SJCRH30 (cell line): ENCODE data around the gene MAP3K1. TPM values are rescaled to one million over a fixed set of nuclear protein-coding genes. Genes with fewer than 3 reads are reported as not detected.

Experiments
- DNase-seq, 2 experiments: peaks; one replicate each; pipeline ENCODE4 v3.0.0-alpha.2; 2015 to 2020
- H3K27ac ChIP-seq: fragments of 250-450 bp; sonication (Bioruptor Pico); 2 replicates; pipeline ENCODE4 v1.5.1; 2020; ENCODE audit warnings: mild to moderate bottlenecking, moderate library complexity
- H3K27me3 ChIP-seq: fragments of 250-450 bp; sonication (Bioruptor Pico); 2 replicates; pipeline ENCODE4 v1.5.1; 2020; ENCODE audit warnings: mild to moderate bottlenecking, moderate library complexity
- H3K36me3 ChIP-seq: fragments of 250-450 bp; sonication (Bioruptor Pico); 2 replicates; pipeline ENCODE4 v1.5.1; 2020; ENCODE audit warnings: mild to moderate bottlenecking, moderate library complexity
- H3K4me1 ChIP-seq: fragments of 250-450 bp; sonication (Bioruptor Pico); 2 replicates; pipeline ENCODE4 v1.5.1; 2020; ENCODE audit warnings: mild to moderate bottlenecking, moderate library complexity
- H3K4me3 ChIP-seq: fragments of 250-450 bp; sonication (Bioruptor Pico); 2 replicates; pipeline ENCODE4 v1.5.1; 2020; ENCODE audit warnings: mild to moderate bottlenecking, moderate library complexity
- H3K9me3 ChIP-seq: fragments of 250-450 bp; sonication (Bioruptor Pico); replicated peaks from 2 replicates; pipeline ENCODE4 v1.5.1; 2020; ENCODE audit warnings: mild to moderate bottlenecking, moderate library complexity
- total RNA-seq: library from RNA; depleted of rRNA; stranded (reverse); fragments of >200 nt; shearing (Covaris generic); gene quantifications from 2 replicates; pipeline ENCODE4 v1.2.3, GENCODE V29; 2014

Gene MAP3K1
- total RNA-seq, 1 experiment from 2014 or later: 11.3 TPM

DNA sequence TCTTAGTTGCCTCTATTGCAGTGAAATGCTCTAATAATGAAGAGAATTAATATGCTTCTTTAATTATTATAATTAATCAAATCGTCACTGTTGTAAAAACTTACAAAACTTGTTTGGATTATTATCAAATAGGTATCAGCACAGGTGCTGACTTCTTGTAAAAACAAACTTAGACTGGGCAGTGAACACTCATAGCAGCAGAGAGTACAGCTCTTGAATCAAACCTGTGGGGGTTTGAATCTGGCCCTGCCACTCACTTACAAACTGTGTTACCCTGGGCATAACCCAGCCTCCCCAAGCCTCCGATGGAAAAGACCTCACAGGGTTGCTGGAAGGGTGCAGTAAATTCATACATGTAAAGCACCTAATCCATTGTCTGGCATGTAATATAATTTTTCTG lies 35.1 kb downstream of the MAP3K1 start:
- H3K4me1 ChIP-seq: no peaks in the 10 kb centered on the region
- no peaks in the 10 kb centered on the region for H3K9me3 ChIP-seq
- no peak overlapping the region for H3K27ac ChIP-seq
- no peaks in the 10 kb centered on the region for H3K27me3 ChIP-seq
- no peaks in the 10 kb centered on the region for H3K36me3 ChIP-seq
- H3K4me3 ChIP-seq: no peak overlapping the region
- DNase-seq: no peak

DNA sequence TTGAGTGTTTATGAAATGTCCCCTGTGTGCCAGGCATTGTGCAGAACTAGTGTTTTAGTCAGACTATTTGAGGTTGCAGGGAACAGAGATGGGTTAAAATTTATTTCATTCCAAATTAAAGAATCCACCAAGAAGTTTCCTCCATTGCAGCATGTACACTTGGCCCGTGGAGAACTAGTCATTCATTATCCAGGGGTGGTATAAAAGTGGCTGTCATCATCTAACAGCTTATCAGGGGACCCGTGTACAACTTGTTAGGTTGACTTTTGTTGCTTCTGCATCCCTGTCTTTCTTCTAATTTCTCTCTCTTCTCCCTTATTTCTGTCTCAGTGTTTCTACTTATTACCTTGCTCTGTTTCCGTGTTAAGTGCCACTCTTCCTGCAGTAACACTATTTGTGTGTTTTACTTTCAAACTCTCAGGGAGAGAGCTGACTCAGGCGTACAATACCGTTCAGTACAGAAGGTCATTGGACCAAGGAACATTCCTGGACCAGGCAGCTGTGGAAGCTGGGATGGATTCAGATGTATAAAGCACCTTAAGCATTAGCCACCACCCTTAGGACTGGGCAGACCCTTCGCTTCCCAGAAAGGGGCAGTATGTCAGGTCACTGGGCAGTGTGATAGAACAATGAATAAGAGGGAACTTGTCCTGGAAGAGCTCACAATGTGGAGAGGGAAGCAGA lies 36.1 kb downstream of the MAP3K1 start:
- no peak for DNase-seq
- Histone ChIP-seq H3K36me3 (no peaks in the 10 kb centered on the region), H3K27me3 (no peaks in the 10 kb centered on the region), H3K4me1 (no peaks in the 10 kb centered on the region), H3K9me3 (no peaks in the 10 kb centered on the region), H3K27ac (no peak overlapping the region), H3K4me3 (no peak overlapping the region)

- no peak for DNase-seq
- Histone ChIP-seq H3K9me3 (no peaks in the 10 kb centered on the region), H3K36me3 (no peaks in the 10 kb centered on the region), H3K27me3 (no peaks in the 10 kb centered on the region), H3K27ac (no peak overlapping the region), H3K4me3 (no peak overlapping the region), H3K4me1 (no peaks in the 10 kb centered on the region)
These were observed 37.1 kb downstream of the MAP3K1 start for GRCh38 chr5:56852228-56853000.

GRCh38 chr5:56853698-56854097 lies 38.3 kb downstream of the MAP3K1 start:
- Histone ChIP-seq H3K4me1 (no peaks in the 10 kb centered on the region), H3K27ac (no peak overlapping the region), H3K4me3 (no peak overlapping the region), H3K27me3 (no peaks in the 10 kb centered on the region), H3K9me3 (no peaks in the 10 kb centered on the region), H3K36me3 (no peaks in the 10 kb centered on the region)
- no peak for DNase-seq

- H3K4me3 ChIP-seq: no peak overlapping the region
- H3K27me3 ChIP-seq: no peaks in the 10 kb centered on the region
- no peaks in the 10 kb centered on the region for H3K9me3 ChIP-seq
- H3K27ac ChIP-seq: no peak overlapping the region
- no peak for DNase-seq
- no peaks in the 10 kb centered on the region for H3K4me1 ChIP-seq
- H3K36me3 ChIP-seq: no peaks in the 10 kb centered on the region
These were observed 39.6 kb downstream of the MAP3K1 start for GRCh38 chr5:56854920-56855319.

- Histone ChIP-seq H3K27me3 (no peaks in the 10 kb centered on the region), H3K4me1 (no peaks in the 10 kb centered on the region), H3K36me3 (no peaks in the 10 kb centered on the region; the same call in 1 of the 2 replicates), H3K4me3 (no peak overlapping the region), H3K27ac (no peak overlapping the region), H3K9me3 (no peaks in the 10 kb centered on the region)
- DNase-seq: no peak
These were observed 41.3 kb downstream of the MAP3K1 start for GRCh38 chr5:56856541-56857178.

DNA sequence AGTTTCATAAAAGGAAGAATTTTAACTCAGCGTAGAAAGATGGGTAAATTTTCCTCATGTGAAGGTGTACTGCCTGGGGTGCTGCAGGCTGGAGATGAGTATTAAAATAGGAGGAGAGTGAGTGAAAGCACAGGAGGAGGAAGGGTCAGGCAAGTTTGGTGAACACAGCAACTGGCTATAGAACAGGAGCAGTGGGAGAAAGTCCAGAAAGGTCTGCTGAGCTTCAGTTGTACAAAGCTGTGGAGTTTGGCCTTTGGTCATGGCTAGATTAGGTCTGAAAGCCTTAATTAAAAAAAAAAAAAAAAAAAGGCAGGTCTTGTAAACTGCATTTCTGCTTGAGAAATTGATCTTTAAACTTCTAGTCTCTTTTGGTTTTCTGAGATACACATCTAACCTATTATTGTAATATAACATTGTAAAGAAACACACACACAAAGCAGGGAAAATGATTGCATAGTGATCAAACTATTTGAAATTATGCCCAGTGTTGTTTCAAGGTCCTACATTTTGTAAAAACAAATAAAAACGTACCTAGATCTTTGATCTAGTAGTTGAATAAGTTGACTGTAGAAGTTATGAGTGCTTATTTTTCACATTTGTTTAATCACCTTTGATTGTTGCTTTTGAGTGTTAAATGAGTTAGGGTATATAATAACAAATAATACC lies 43.6 kb downstream of the MAP3K1 start:
- Histone ChIP-seq H3K9me3 (no peaks in the 10 kb centered on the region), H3K4me1 (no peaks in the 10 kb centered on the region), H3K27ac (no peak overlapping the region), H3K4me3 (no peak overlapping the region), H3K36me3 (no peaks in the 10 kb centered on the region; the same call in 1 of the 2 replicates), H3K27me3 (no peaks in the 10 kb centered on the region)
- no peak for DNase-seq

- Histone ChIP-seq H3K4me3 (no peak overlapping the region), H3K36me3 (peaks cover 3% of the 10 kb centered on the region; the same call in 1 of the 2 replicates), H3K4me1 (no peaks in the 10 kb centered on the region), H3K9me3 (no peaks in the 10 kb centered on the region), H3K27ac (no peak overlapping the region), H3K27me3 (no peaks in the 10 kb centered on the region)
- DNase-seq: no peak
These were observed 46.6 kb downstream of the MAP3K1 start for GRCh38 chr5:56861893-56862485.

- no peak for DNase-seq
- H3K36me3 ChIP-seq: peaks cover 3% of the 10 kb centered on the region
These were observed 47.6 kb downstream of the MAP3K1 start for GRCh38 chr5:56862909-56863308.

DNA sequence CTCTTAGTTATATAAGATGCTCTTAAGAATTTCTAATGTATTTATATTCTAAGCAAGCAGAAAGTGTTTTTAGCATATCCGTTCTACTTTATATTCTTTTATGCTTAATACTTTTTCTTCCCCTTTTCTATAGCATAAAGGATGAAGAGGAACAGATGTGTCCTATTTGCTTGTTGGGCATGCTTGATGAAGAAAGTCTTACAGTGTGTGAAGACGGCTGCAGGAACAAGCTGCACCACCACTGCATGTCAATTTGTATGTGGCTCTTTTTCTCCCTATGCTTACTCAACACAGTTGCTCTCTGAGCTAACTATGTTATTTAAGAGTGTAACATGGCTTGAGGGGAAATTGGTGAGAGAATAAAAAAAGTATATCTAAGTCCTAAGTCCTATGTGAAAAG lies 56.4 kb downstream of the MAP3K1 start:
- Histone ChIP-seq H3K4me1 (no peaks in the 10 kb centered on the region), H3K36me3 (peaks cover 7% of the 10 kb centered on the region), H3K27ac (no peak overlapping the region), H3K9me3 (no peaks in the 10 kb centered on the region), H3K27me3 (no peaks in the 10 kb centered on the region), H3K4me3 (no peak overlapping the region)
- DNase-seq: no peak

More at GRCh38 chr5:56862909-56863308, 47.6 kb downstream of the MAP3K1 start:
- no peaks in the 10 kb centered on the region for H3K9me3 ChIP-seq
- no peaks in the 10 kb centered on the region for H3K4me1 ChIP-seq
- H3K4me3 ChIP-seq: no peak overlapping the region
- H3K27ac ChIP-seq: no peak overlapping the region
- H3K27me3 ChIP-seq: no peaks in the 10 kb centered on the region

GRCh38 chr5:56873056-56873455 lies 57.7 kb downstream of the MAP3K1 start:
- Histone ChIP-seq H3K36me3 (peaks cover 7% of the 10 kb centered on the region), H3K4me1 (no peaks in the 10 kb centered on the region), H3K27me3 (no peaks in the 10 kb centered on the region), H3K27ac (no peak overlapping the region), H3K9me3 (no peaks in the 10 kb centered on the region), H3K4me3 (no peak overlapping the region)
- DNase-seq: no peak

GRCh38 chr5:56876327-56876726 lies 61.0 kb downstream of the MAP3K1 start:
- peaks cover 16% of the 10 kb centered on the region for H3K36me3 ChIP-seq
- H3K9me3 ChIP-seq: no peaks in the 10 kb centered on the region
- no peak for DNase-seq
- no peak overlapping the region for H3K4me3 ChIP-seq
- no peak overlapping the region for H3K27ac ChIP-seq
- no peaks in the 10 kb centered on the region for H3K4me1 ChIP-seq
- no peaks in the 10 kb centered on the region for H3K27me3 ChIP-seq

DNA sequence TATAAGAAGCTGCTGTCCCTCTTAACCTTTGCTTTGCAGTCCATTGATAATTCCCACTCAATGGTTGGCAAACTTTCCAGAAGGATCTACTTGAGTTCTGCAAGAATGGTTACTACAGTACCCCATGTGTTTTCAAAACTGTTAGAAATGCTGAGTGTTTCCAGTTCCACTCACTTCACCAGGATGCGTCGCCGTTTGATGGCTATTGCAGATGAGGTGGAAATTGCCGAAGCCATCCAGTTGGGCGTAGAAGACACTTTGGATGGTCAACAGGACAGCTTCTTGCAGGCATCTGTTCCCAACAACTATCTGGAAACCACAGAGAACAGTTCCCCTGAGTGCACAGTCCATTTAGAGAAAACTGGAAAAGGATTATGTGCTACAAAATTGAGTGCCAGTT lies 66.2 kb downstream of the MAP3K1 start:
- Histone ChIP-seq H3K4me3 (no peak overlapping the region), H3K4me1 (no peaks in the 10 kb centered on the region), H3K27ac (no peak overlapping the region), H3K9me3 (no peaks in the 10 kb centered on the region), H3K27me3 (no peaks in the 10 kb centered on the region), H3K36me3 (peaks cover 22% of the 10 kb centered on the region)
- no peak for DNase-seq

DNA sequence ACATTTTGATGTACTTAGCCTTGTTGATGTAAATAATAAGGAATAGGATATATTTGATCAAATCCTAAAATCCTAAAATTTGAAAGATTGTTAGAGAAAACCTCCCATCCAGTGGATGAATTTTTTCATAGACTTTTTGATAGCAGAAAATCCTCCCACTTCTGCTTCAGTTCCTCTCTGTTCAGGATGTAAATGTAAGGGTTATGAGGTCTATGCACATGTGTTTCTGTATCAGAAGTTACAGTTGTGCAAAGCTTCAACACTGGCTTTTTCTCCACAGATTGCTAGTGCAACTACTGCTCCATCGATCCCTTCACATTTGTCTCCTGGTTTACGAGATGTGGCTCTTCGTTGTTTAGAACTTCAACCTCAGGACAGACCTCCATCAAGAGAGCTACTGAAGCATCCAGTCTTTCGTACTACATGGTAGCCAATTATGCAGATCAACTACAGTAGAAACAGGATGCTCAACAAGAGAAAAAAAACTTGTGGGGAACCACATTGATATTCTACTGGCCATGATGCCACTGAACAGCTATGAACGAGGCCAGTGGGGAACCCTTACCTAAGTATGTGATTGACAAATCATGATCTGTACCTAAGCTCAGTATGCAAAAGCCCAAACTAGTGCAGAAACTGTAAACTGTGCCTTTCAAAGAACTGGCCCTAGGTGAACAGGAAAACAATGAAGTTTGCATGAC lies 78.1 kb downstream of the MAP3K1 start:
- H3K4me1 ChIP-seq: no peaks in the 10 kb centered on the region
- H3K4me3 ChIP-seq: no peak overlapping the region
- no peak overlapping the region for H3K27ac ChIP-seq
- no peaks in the 10 kb centered on the region for H3K27me3 ChIP-seq
- peaks cover 5% of the 10 kb centered on the region; the same call in 1 of the 2 replicates for H3K36me3 ChIP-seq
- DNase-seq: no peak
- H3K9me3 ChIP-seq: no peaks in the 10 kb centered on the region
